ENCODE results near the gene IRGC. TPM values are rescaled to one million over a fixed set of nuclear protein-coding genes. Genes with fewer than 3 reads are reported as not detected.
A peak's percentile ranks its signal among the peaks of the same experiment; 100 is the strongest.

IRGC gene, protein sequence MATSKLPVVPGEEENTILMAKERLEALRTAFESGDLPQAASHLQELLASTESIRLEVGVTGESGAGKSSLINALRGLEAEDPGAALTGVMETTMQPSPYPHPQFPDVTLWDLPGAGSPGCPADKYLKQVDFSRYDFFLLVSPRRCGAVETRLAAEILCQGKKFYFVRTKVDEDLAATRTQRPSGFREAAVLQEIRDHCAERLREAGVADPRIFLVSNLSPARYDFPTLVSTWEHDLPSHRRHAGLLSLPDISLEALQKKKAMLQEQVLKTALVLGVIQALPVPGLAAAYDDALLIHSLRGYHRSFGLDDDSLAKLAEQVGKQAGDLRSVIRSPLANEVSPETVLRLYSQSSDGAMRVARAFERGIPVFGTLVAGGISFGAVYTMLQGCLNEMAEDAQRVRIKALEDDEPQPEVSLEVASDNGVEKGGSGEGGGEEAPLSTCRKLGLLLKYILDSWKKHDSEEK
- total RNA-seq: not detected
- long read RNA-seq, donor 1: 0 reads
- long read RNA-seq, donor 2: 0 reads

DNA sequence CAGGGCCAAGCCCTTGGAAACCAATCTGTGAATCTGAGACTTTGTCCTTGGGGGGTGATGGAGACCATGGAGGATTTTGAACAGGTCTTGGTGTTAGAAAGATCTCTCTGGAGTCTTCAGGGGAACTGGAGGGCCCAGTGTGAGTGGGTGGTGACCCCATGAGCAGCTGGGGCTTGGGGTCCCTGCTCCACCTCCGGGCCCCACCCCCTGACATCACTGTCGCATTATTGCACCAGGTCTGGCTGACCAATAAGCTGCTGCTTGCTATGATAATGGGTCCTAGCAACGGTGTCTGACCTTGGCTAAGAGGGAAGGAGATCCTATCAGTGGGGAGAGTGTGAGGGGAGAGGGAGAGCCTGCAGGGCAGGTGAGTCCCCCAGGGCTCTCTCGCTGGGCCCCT, at the start of gene IRGC:
Gene IRGC (plus strand): TSS at position 301 of the 400 bp plus-strand sequence. CDS start 2,483 bp downstream, outside the sequence.
- H3K9me3 ChIP-seq: no peaks in the 10 kb centered on the region
- no peaks in the 10 kb centered on the region for H3K36me3 ChIP-seq (ENCODE audit: low read depth)
- ATAC-seq (no peak), DNase-seq (no peak)
- TF ChIP-seq CTCF (IDR thresholded peaks at IDR 0.05): no peak
- intact Hi-C loops (cut with DNase I, micrococcal nuclease): no loop called here
- H3K4me3 ChIP-seq: no peak within 1 kb of the TSS
- H3K4me1 ChIP-seq (ENCODE audit: low read depth): peaks cover 7% of the 10 kb centered on the region

DNA sequence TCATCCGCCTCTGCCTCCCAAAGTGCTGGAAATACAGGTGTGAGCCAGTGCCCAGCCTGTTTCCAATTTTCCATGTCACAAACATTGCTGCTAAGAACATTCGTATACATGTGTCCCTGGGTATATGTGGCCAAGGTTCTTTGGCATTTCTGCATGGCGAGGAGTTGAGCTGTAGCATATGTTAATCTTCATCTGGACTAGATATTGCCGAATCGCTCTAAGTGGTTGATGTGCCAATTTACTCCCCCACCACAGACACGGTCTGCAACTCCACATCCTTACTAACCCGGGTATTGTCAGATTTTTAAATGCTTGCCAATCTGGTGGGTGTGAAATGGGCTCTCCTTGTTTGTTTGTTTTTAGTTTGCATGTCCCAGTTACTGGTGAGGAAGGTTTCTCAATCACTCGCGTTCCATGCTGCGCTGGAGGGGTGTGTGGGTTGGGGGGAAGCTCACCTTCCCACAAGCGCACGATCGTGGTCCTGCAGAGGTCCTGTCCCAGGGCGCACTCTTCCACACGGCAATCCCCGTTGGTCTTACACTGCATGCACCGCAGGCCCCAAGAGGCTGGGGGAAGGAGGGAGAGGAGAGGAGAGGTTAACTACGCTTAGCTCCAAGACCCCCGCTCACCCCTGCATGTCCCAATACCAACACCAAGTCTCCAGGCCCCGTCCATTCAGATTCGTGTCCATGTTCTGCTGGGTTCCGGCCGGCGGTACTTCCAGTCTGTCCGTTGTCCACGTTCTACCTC, 48.6 kb upstream of the IRGC start:
- Histone ChIP-seq H3K9me3 (no peaks in the 10 kb centered on the region), H3K4me3 (no peak overlapping the region), H3K36me3 (ENCODE audit: low read depth) (no peaks in the 10 kb centered on the region), H3K4me1 (ENCODE audit: low read depth) (peaks cover 4% of the 10 kb centered on the region)
- DNase-seq (peak; percentile 55 to 70 (median 62)), ATAC-seq (no peak)
- no peak for TF ChIP-seq CTCF (IDR thresholded peaks at IDR 0.05)
- intact Hi-C loops (cut with DNase I, micrococcal nuclease): no loop called here

DNA sequence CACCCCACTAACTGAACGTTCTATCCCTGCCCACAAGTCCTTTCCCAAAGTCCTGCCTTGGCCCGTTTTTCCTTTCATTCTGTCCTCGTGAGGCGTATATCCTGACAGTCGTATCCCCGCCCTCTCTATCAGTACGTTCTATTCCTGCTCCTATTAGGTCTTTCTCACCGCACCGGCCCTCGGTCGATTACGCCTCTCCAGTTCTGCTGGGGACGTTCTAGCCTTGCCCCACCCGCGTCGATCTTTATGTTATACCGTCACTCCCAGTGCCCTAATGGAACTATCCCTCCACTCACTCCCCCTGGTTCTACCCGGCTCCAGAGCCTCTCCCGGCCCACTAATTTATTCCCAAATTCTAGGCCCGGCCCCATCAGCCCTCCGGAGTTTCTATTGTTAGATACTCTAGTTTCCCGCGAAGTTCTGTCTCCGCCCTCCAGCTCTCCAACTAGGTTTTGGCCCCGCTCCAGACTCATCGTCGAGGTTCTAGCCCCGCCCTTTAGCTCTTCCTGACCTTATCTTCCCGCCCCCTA, 47.9 kb upstream of the IRGC start:
- ATAC-seq (no peak), DNase-seq (no peak)
- no peaks in the 10 kb centered on the region for H3K36me3 ChIP-seq (ENCODE audit: low read depth)
- TF ChIP-seq CTCF (IDR thresholded peaks at IDR 0.05): no peak
- no peak overlapping the region for H3K4me3 ChIP-seq
- peaks cover 4% of the 10 kb centered on the region for H3K4me1 ChIP-seq (ENCODE audit: low read depth)
- H3K9me3 ChIP-seq: no peaks in the 10 kb centered on the region
- intact Hi-C loops (cut with DNase I, micrococcal nuclease): no loop called here

DNA sequence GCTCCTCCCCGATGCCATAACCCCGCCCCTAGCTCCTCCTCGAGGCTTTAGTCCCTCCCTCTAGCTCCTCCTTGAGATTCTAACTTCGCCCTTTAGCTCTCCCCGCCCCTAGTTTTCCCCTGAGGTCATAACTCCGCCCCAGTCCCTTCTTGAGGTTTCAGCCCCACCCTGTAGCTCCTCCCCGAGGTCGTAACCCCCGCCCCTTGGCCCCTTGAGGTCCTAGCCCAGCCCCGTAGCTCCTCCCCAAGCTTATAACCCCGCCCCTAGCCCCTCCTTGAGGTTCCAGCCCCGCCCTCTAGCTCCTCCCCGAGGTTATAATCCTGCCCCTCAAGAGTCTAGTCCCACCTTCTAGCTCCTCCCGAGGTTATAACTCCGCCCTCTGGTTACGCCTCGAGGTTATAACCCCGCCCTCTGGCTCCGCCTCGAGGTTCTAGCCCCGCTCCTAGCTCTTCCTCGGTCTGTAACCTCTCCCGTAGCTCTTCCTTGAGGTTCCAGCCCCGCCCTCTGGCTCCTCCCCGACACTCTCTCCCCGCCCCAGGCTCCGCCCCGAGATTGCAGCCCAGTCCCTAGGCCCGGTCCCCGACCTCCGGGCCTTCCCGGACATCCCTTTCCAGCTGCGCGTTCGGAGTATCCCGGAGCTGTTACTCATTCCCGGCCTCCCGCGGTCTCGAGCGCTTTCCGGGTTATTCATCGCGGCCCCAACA, 47.3 kb upstream of the IRGC start:
- peak overlapping the region; percentile 28 for H3K4me3 ChIP-seq
- no peaks in the 10 kb centered on the region for H3K9me3 ChIP-seq
- no peaks in the 10 kb centered on the region for H3K36me3 ChIP-seq (ENCODE audit: low read depth)
- intact Hi-C loops (cut with DNase I, micrococcal nuclease): no loop called here
- ATAC-seq: peak; percentile 86
- H3K4me1 ChIP-seq (ENCODE audit: low read depth): peaks cover 4% of the 10 kb centered on the region
- peak; percentile 99 to 100 (median 99) for DNase-seq
- TF ChIP-seq CTCF (IDR thresholded peaks at IDR 0.05): no peak

DNA sequence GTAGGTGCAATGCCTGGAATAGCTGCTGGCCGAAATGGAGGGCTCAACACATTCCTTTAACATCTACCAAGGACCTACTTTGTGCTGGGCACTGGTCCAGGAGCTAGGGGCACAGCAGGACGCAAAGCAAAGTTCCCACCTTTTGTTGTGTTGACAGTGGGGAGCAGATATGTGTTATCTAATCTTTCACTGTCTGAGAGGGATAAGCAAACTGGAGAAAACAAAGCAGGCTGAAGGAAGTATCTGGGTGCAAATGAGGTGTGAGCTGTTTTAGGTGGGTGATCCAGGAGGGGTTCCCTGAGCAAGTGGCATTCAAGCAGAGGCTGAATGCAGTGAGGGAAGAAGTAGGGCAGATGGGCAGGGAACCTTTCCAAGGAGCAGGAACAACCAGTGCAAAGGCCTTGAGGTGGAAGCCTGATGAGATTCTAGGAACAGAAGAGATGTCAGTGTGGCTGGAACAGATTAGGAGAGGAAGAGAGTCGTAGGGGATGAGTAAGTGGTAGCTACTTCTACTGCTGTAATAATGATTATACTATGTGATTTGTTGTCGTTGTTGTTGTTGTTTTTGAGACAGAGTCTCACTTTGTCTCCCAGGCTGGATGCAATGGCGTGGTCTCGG, 43.7 kb upstream of the IRGC start:
- no peaks in the 10 kb centered on the region for H3K36me3 ChIP-seq (ENCODE audit: low read depth)
- no peak overlapping the region for H3K4me3 ChIP-seq
- peaks cover 11% of the 10 kb centered on the region for H3K4me1 ChIP-seq (ENCODE audit: low read depth)
- intact Hi-C loops (cut with DNase I, micrococcal nuclease): no loop called here
- DNase-seq (no peak), ATAC-seq (no peak)
- TF ChIP-seq CTCF (IDR thresholded peaks at IDR 0.05): no peak
- H3K9me3 ChIP-seq: no peaks in the 10 kb centered on the region

Data from mucosa of descending colon (tissue), 3 donors.